SJSA1 (cell line): ENCODE data around the gene CCT8. TPM values are rescaled to one million over a fixed set of nuclear protein-coding genes. Genes with fewer than 3 reads are reported as not detected.
"Not testable (repeated sequence)": the region's sequence is repeated elsewhere in the genome, so short reads cannot be mapped to it uniquely, and the experiment has no call there.

Experiments used
- DNase-seq, 2 experiments: peaks; one replicate each; pipeline ENCODE4 v3.0.0-alpha.2; 2015 to 2020; ENCODE audit warnings: low spot score in 2 of 2, low read depth in 1 of 2
- H3K27ac ChIP-seq: fragments of 250-450 bp; sonication (Bioruptor Pico); 2 replicates; pipeline ENCODE4 v1.5.1; 2020; ENCODE audit warnings: mild to moderate bottlenecking, moderate library complexity
- H3K27me3 ChIP-seq: fragments of 250-450 bp; sonication (Bioruptor Pico); replicated peaks from 2 replicates; pipeline ENCODE4 v1.5.1; 2020; ENCODE audit warnings: mild to moderate bottlenecking, moderate library complexity
- H3K36me3 ChIP-seq: fragments of 250-450 bp; sonication (Bioruptor Pico); 2 replicates; pipeline ENCODE4 v1.5.1; 2020; ENCODE audit warnings: mild to moderate bottlenecking
- H3K4me1 ChIP-seq: fragments of 250-450 bp; sonication (Bioruptor Pico); replicated peaks from 2 replicates; pipeline ENCODE4 v1.6.1; 2021; ENCODE audit warnings: mild to moderate bottlenecking
- H3K4me3 ChIP-seq: fragments of 250-450 bp; sonication (Bioruptor Pico); 2 replicates; pipeline ENCODE4 v1.5.1; 2020; ENCODE audit warnings: mild to moderate bottlenecking
- H3K9me3 ChIP-seq: fragments of 250-450 bp; sonication (Bioruptor Pico); replicated peaks from 2 replicates; pipeline ENCODE4 v1.5.1; 2020; ENCODE audit warnings: mild to moderate bottlenecking
- total RNA-seq: library from RNA; depleted of rRNA; stranded (reverse); fragments of >200 nt; shearing (Covaris generic); gene quantifications from 2 replicates; pipeline ENCODE4 v1.2.3, GENCODE V29; 2014

The CCT8 gene
- total RNA-seq, 1 experiment from 2014 or later, result 330 TPM

DNA sequence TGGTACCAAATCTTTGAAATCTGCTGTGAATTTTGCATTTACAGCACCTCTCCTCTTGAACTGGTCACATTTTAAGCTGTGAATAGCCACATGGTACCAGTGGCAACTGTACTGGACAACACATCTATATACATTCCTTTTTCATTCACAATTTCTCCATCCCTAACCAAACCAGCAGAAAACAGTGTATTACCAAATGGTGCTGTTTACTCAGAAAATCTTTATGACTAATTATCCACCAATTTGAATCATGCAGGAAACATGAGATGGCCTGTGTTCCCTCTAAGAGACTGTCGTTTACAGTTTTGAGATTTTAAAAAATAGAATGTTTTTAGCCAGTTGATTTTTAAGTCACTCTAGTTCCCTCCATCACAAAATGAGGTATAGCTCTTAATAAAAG lies 17.6 kb upstream of the CCT8 start:
- Histone ChIP-seq H3K36me3 (no peaks in the 10 kb centered on the region), H3K4me1 (peaks cover 23% of the 10 kb centered on the region), H3K27me3 (no peaks in the 10 kb centered on the region), H3K9me3 (no peaks in the 10 kb centered on the region), H3K27ac (peak overlapping the region; percentile 55), H3K4me3 (no peak overlapping the region)
- peak in 1 of 2 experiments; percentile 52 for DNase-seq

- Histone ChIP-seq H3K27me3 (no peaks in the 10 kb centered on the region), H3K4me3 (no peak overlapping the region), H3K27ac (no peak overlapping the region), H3K4me1 (peaks cover 9% of the 10 kb centered on the region), H3K9me3 (no peaks in the 10 kb centered on the region), H3K36me3 (no peaks in the 10 kb centered on the region)
- no peak for DNase-seq
Measured at GRCh38 chr21:29085106-29085752, 11.8 kb upstream of the CCT8 start.

DNA sequence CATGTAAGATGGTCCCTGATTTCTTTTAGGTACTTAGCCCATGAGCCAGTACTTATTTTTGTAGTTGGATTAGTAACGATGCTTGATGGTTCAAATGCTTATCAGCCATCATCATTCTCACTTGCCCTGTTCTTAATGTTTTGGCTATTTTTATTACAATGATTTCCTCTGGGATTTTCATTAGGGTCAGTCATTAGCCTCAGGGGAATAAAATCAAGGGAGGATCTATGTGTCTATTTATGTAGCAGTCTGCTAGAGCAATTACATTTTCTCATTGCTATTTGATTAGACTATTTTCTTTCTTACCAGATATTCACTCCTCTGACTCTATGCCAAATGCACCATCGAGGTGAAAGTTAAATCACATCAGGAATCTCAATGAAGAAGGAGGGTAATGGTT lies 10.9 kb upstream of the CCT8 start:
- Histone ChIP-seq H3K4me1 (peaks cover 16% of the 10 kb centered on the region), H3K36me3 (no peaks in the 10 kb centered on the region), H3K27ac (no peak overlapping the region), H3K4me3 (no peak overlapping the region), H3K27me3 (no peaks in the 10 kb centered on the region), H3K9me3 (no peaks in the 10 kb centered on the region)
- no peak for DNase-seq

- no peaks in the 10 kb centered on the region for H3K9me3 ChIP-seq
- H3K27ac ChIP-seq, result no peak overlapping the region
- no peaks in the 10 kb centered on the region for H3K27me3 ChIP-seq
- H3K36me3 ChIP-seq, result no peaks in the 10 kb centered on the region
- peaks cover 24% of the 10 kb centered on the region for H3K4me1 ChIP-seq
- H3K4me3 ChIP-seq, result no peak overlapping the region
- no peak for DNase-seq
Measured at GRCh38 chr21:29083306-29083705, 9.9 kb upstream of the CCT8 start.

DNA sequence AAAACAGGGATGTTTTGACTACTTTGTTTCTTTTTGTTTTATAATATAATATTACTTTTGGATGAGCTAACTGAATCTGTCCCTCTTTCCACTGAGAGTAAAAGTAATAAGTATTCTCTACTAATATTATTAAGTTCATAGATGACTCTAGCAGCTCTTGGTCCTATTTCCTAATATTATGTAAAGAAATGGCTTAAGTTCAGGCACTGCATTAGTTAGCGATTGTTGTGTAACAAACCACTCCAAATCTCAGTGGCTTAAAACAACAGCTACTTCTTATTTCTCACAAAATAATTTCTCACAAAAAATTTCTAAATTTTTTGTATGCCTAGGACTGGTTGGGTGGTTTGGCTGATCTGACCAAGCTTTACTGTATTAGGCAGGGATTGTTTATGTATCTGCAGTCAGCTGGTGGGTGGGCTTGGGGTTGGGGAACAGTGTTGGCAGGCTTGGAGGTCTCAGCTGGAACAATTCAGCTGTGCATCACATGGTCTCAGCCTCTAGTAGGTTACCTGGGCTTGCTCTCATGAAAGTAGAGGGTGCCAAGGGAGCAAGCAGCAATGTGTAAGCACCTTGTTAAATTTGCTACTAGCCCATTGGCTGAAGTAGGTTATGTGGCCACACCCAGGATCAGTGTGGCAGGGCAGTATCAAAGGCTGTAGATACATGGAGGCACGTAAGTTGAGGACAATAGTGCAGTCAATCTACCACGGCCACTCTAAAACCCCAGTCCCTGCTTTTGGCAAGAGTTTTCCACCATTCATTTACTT lies 8.8 kb upstream of the CCT8 start:
- H3K4me3 ChIP-seq, result no peak overlapping the region
- no peaks in the 10 kb centered on the region for H3K27me3 ChIP-seq
- no peak overlapping the region for H3K27ac ChIP-seq
- no peak for DNase-seq
- peaks cover 32% of the 10 kb centered on the region for H3K4me1 ChIP-seq
- no peaks in the 10 kb centered on the region for H3K36me3 ChIP-seq
- no peaks in the 10 kb centered on the region for H3K9me3 ChIP-seq

DNA sequence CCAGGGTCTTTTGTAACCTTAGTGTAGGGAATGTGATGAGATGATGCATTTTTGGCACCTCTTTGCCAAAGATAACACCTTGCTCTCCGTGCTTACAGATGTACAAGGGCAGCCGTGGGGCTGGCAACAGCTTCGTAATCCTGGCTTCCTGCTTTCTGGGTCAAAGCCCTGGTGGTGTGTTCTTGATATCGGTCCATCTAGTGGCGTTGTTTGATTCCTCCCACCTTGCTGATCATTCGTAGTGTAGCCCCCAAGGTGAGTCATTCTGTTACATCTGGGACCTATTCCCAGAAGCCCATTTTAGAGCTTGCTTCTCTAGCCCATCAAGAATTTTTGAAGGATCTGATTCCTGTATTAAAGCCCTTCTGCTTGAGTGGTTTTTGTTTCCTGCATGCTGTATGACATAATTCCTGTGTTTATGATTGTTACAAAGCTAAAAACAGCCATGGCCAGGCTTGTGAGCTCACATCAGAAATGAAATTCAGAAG lies 7.0 kb upstream of the CCT8 start:
- peaks cover 39% of the 10 kb centered on the region for H3K4me1 ChIP-seq
- no peaks in the 10 kb centered on the region for H3K9me3 ChIP-seq
- no peaks in the 10 kb centered on the region for H3K36me3 ChIP-seq
- peak overlapping the region; percentile 21; the same call in 1 of the 2 replicates for H3K27ac ChIP-seq
- no peak for DNase-seq
- no peak overlapping the region for H3K4me3 ChIP-seq
- no peaks in the 10 kb centered on the region for H3K27me3 ChIP-seq

DNA sequence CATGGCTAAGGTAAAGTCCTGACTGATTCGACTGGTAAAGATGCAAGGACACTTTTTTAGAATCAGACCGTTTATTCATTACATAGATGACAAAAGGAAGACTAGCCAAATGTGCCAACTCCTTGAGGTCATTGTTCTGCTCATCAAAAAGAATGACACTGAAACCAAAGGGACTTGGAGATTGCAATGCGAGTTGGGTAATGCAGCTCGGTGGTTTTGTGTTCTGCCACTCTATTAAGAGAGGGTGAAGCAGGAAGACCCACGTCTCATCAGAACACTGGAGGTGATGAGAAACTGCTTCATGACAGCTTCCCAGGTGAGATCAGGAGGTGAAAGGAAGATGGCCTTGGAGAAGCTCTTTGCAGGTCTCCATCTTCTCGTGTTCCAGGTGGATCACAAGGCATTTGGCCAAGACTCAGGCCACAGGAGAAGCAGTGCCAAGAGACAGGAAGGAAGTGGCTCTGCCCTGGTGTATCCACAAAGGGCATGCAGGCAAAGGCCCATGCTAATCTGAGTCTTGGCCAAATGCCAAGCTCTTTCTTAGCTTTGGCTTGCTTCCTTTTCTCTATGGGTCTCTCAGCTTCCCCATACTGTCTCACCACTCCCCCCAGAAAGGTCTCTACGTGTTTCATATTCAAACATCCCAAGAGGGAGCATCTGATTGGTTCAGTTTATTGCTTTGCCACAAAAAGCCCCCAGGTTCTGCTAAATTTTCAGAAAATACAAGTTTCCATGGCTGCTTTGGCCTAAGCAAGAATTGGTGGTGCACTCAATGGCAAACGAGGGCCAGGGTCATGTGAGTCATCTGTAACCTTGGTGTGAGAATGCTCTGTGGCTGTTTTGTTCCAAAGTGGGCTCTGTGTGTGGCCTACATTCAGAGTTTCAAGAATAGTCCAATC lies 5.7 kb upstream of the CCT8 start:
- DNase-seq, result peak; percentile 64 to 75
- Histone ChIP-seq H3K4me1 (peaks cover 48% of the 10 kb centered on the region), H3K27me3 (no peaks in the 10 kb centered on the region)

DNA sequence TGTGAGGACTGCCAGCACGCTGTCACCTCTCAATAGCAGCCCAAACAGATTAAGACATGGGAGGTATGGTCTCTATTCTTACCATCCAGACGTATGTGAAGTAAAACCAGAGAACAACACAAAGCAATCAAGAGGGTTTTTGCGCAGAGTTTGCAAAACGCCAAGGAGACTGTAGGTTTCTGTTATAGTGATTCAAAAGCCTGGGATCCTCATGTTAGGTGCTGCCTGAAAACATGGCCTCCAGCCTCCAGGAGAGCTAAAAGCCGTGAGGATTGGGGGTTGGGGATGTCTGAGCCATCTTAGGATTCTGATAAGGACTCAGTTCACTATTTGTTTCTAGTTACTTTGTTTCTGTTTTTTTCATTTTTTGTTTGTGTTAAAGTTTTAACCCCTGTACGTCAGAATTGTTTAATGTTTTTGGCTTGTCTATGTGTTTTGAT lies 4.2 kb upstream of the CCT8 start:
- no peak for DNase-seq
- H3K4me1 ChIP-seq, result peaks cover 48% of the 10 kb centered on the region
- peaks cover 4% of the 10 kb centered on the region; the same call in 1 of the 2 replicates for H3K36me3 ChIP-seq
- H3K4me3 ChIP-seq, result no peak overlapping the region
- no peaks in the 10 kb centered on the region for H3K9me3 ChIP-seq
- H3K27ac ChIP-seq, result no peak overlapping the region
- H3K27me3 ChIP-seq, result no peaks in the 10 kb centered on the region

More for the DNA sequence above, 5.7 kb upstream of the CCT8 start:
- H3K36me3 ChIP-seq, result no peaks in the 10 kb centered on the region
- H3K4me3 ChIP-seq, result no peak overlapping the region
- no peaks in the 10 kb centered on the region for H3K9me3 ChIP-seq
- H3K27ac ChIP-seq, result peak overlapping the region; percentile 21

DNA sequence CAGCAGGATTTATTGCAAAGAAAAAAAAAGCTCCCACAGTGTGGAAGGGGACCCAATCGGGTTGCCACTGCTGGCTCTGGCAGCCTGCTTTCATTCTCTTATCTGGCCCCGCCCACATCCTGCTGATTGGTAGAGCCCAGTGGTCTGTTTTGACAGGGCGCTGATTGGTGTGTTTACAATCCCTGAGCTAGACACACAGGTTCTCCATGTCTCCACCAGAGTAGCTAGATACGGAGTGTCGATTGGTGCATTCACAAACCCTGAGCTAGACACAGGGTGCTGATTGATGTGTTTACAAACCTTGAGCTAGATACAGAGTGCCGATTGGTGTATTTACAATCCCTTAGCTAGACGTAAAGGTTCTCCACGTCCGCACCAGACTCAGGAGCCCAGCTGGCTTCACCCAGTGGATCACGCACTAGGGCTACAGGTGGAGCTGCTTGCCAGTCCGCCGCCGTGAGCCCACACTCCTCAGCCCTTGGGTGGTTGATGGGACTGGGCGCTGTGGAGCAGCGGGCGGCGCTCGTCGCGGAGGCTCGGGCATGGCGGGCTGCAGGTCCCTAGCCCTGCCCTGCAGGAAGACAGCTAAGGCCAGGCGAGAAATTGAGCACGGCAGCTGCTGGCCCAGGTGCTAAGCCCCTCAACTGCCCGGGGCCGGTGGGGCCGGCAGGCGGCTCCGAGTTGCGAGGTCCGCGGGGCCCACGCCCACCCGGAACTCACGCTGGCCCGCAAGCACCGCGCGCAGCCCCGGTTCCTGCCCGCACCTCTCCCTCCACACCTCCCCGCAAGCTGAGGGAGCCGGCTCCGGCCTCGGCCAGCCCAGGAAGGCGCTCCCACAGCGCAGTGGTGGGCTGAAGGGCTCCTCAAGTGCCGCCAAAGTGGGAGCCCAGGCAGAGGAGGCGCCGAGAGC lies 3.5 kb upstream of the CCT8 start:
- not testable (repeated sequence) for DNase-seq, H3K9me3 ChIP-seq, H3K27ac ChIP-seq, H3K36me3 ChIP-seq, H3K27me3 ChIP-seq, H3K4me3 ChIP-seq
- peaks cover 55% of the 10 kb centered on the region for H3K4me1 ChIP-seq

DNA sequence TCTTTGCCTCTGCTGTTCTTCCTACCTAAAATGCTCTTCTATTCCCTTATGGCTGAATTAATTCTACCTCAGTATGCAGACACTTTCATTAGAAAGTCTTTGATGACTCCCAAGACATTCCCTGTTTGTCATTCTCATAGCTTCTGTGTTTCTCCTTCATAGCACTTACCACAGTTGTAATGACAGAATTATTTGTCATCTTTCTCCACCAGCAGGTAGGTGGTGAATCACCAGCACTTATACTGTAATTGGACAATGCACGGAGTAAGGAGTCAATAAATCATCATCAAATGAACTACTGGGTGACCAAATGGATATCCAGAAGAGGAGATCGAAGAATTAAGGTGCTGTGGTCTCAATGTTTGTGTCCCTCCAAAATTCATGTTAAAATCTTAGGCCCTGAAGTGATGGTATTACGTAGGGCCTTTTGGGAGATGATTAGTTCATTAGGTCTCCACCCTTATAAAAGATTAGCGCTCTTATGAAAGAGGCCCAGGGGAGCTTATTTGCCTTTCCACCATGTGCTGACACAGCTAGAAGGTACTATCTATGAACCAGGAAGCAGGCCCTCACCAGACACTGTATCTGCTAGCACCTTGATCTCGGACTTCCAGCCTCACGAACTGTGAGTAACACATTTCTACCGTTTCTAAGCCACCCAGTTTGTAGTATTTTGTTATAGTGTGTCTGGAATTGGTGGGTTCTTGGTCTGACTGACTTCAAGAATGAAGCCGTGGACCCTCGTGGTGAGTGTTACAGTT lies 2.4 kb upstream of the CCT8 start:
- no peaks in the 10 kb centered on the region for H3K9me3 ChIP-seq
- H3K4me3 ChIP-seq, result no peak overlapping the region
- H3K27ac ChIP-seq, result no peak overlapping the region
- no peaks in the 10 kb centered on the region for H3K27me3 ChIP-seq
- peaks cover 55% of the 10 kb centered on the region for H3K4me1 ChIP-seq
- peak in 1 of 2 experiments; percentile 34 for DNase-seq
- peaks cover 4% of the 10 kb centered on the region for H3K36me3 ChIP-seq

DNA sequence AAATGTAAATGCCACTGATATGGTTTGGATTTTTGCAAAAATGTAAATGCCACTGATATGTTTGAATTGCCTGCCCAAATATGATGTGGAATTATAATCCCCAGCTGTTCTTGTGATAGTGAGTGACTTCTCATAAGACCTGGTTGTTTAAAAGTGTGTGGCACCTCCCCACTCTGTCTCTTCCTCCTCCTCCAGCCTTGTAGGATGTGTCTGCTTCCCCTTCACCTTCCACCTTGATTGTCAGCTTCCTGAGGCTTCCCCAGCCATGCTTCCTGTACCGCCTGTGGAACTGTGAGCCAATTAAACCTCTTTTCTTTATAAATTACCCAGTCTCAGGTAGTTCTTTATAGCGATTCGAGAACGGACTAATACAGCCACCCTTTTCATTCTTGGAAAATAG lies 1.3 kb upstream of the CCT8 start:
- DNase-seq, result no peak
- Histone ChIP-seq H3K27me3 (no peaks in the 10 kb centered on the region), H3K36me3 (peaks cover 14% of the 10 kb centered on the region), H3K9me3 (no peaks in the 10 kb centered on the region), H3K4me1 (peaks cover 44% of the 10 kb centered on the region), H3K27ac (no peak overlapping the region), H3K4me3 (no peak overlapping the region)

DNA sequence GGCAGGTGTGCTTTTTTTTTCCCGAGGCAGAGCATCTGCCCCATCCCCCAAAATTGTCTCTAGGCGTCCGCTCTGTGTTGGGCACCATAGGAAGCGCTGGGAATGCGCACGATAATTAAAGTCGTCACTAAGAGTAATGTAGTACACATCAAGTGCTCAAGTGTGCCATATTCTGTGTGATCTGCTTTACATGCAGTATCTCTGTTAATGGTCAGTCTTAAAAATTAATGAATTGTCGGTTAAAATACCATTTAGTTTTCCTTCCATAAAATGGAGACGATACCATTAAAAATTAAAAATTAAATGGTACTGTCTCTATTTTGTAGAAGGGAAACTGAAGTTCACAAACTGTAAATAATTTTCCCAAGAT lies 544 bp upstream of the CCT8 start:
- peak overlapping the region; percentile 73 for H3K4me3 ChIP-seq
- DNase-seq, result no peak
- H3K27me3 ChIP-seq, result no peaks in the 10 kb centered on the region
- H3K27ac ChIP-seq, result peak overlapping the region; percentile 53
- no peaks in the 10 kb centered on the region for H3K9me3 ChIP-seq
- peaks cover 22% of the 10 kb centered on the region for H3K36me3 ChIP-seq
- H3K4me1 ChIP-seq, result peaks cover 36% of the 10 kb centered on the region
